SK-N-SH (cell line): Measurements from ENCODE around the gene NFIX. TPM values are rescaled to one million over a fixed set of nuclear protein-coding genes. Genes with fewer than 3 reads are reported as not detected.

Experiments
- CTCF ChIA-PET: fragments of 300-600, 350-600 bp; formaldehyde crosslinking; extraction: SDS; loops from one replicate; lab custom pipeline; 2021; lab: Yijun Ruan, JAX
- POLR2A ChIA-PET: fragments of 350-600 bp; sonication (Branson Sonifier 250); formaldehyde crosslinking; extraction: SDS; loops from one replicate; lab custom pipeline; 2020; ENCODE audit warnings: antibody characterized with exemption, inconsistent platforms; lab: Yijun Ruan, JAX
- DNase-seq: peaks from one replicate; pipeline ENCODE4 v3.0.0; 2012
- H2AFZ ChIP-seq: fragments of 200-600 bp; sonication (generic); 2 replicates; pipeline ENCODE4 v1.8.1; 2016; ENCODE audit warnings: antibody characterized with exemption, mild to moderate bottlenecking, low read depth
- H3F3A ChIP-seq: fragments of 200-600 bp; sonication (generic); replicated peaks from 2 replicates; pipeline ENCODE3; 2016; ENCODE audit warnings: antibody characterized with exemption, mild to moderate bottlenecking; ENCODE audit not compliant: insufficient read depth
- H3K27ac ChIP-seq, 2 experiments: fragments of 200-500 bp in 1 of 2; fragments of 200-600 bp in 1 of 2; sonication (Bioruptor generic) in 1 of 2; sonication (generic), shearing (Covaris generic) in 1 of 2; 2 replicates each; pipeline versions ENCODE4 v1.5.1 to v1.6.1; 2014 to 2016; ENCODE audit warnings: low read depth in 2 of 2, inconsistent platforms in 1 of 2, low read length in 1 of 2, mild to moderate bottlenecking in 1 of 2, mixed read lengths in 1 of 2
- H3K27me3 ChIP-seq: fragments of 200-600 bp; sonication (generic), shearing (Covaris generic); 2 replicates; pipeline ENCODE4 v1.6.1; 2016; ENCODE audit warnings: mixed run types; ENCODE audit not compliant: insufficient read depth
- H3K36me3 ChIP-seq, 2 experiments: fragments of 200-500 bp in 1 of 2; fragments of 200-600 bp in 1 of 2; sonication (Bioruptor generic) in 1 of 2; sonication (generic) in 1 of 2; replicated peaks in 1 of 2; 2 replicates each; pipeline versions ENCODE3 to v1.5.1; 2014 to 2016; ENCODE audit warnings: low read length in 1 of 2, mild to moderate bottlenecking in 1 of 2; ENCODE audit not compliant: insufficient read depth in 2 of 2, control insufficient read depth in 1 of 2
- H3K4me1 ChIP-seq, 2 experiments: fragments of 200-500 bp in 1 of 2; fragments of 200-600 bp in 1 of 2; sonication (Bioruptor generic) in 1 of 2; sonication (generic), shearing (Covaris generic) in 1 of 2; 2 replicates each; pipeline versions ENCODE4 v1.5.1 to v1.6.1; 2014 to 2016; ENCODE audit warnings: low read depth in 1 of 2, low read length in 1 of 2, mixed run types in 1 of 2; ENCODE audit not compliant: insufficient read depth in 2 of 2, control insufficient read depth in 1 of 2
- H3K4me2 ChIP-seq: fragments of 200-600 bp; sonication (generic), shearing (Covaris generic); 2 replicates; pipeline ENCODE4 v1.6.1; 2017; ENCODE audit warnings: mixed run types
- H3K4me3 ChIP-seq, 2 experiments: fragments of 200-500 bp in 1 of 2; fragments of 200-600 bp in 1 of 2; sonication (Bioruptor generic) in 1 of 2; sonication (generic), shearing (Covaris generic) in 1 of 2; 2 replicates each; pipeline versions ENCODE4 v1.5.1 to v1.8.1; 2014 to 2016; ENCODE audit warnings: low read depth in 2 of 2, inconsistent platforms in 1 of 2, low read length in 1 of 2, mild to moderate bottlenecking in 1 of 2, mixed read lengths in 1 of 2, moderate library complexity in 1 of 2
- H3K79me2 ChIP-seq: fragments of 200-600 bp; sonication (generic); 2 replicates; pipeline ENCODE4 v1.8.1; 2017; ENCODE audit warnings: mild to moderate bottlenecking; ENCODE audit not compliant: insufficient read depth
- H3K9ac ChIP-seq: fragments of 200-600 bp; sonication (generic); 2 replicates; pipeline ENCODE4 v1.6.1; 2017; ENCODE audit warnings: mixed run types
- H3K9me2 ChIP-seq: fragments of 200-600 bp; sonication (generic); 2 replicates; pipeline ENCODE4 v1.6.1; 2017; ENCODE audit warnings: mixed run types
- H3K9me3 ChIP-seq: fragments of 200-600 bp; sonication (generic); 2 replicates; pipeline ENCODE4 v1.6.1; 2017; ENCODE audit warnings: mixed run types, mild to moderate bottlenecking, moderate library complexity
- H4K20me1 ChIP-seq: fragments of 200-600 bp; sonication (generic); 2 replicates; pipeline ENCODE4 v1.6.1; 2017; ENCODE audit warnings: mild to moderate bottlenecking, mixed run types; ENCODE audit not compliant: insufficient read depth
- CHD2 ChIP-seq: fragments of 150-350 bp; IDR thresholded peaks from 2 replicates; pipeline ENCODE4 v1.6.1; 2018; ENCODE audit warnings: low read length; ENCODE audit not compliant: partially characterized antibody
- CTCF ChIP-seq: fragments of 200-600 bp; sonication (generic); IDR thresholded peaks from 2 replicates; pipeline ENCODE4 v1.6.1; 2017; ENCODE audit warnings: antibody characterized with exemption, mild to moderate bottlenecking, moderate library complexity
- FOXM1 ChIP-seq: IDR thresholded peaks from 2 replicates; pipeline ENCODE4 v1.4.0; 2012; ENCODE audit warnings: low read depth, mild to moderate bottlenecking
- JUND ChIP-seq: IDR thresholded peaks from 2 replicates; pipeline ENCODE4 v1.4.0; 2012
- MEF2A ChIP-seq: IDR thresholded peaks from 2 replicates; pipeline ENCODE4 v1.4.0; 2012; ENCODE audit warnings: low read depth, borderline replicate concordance
- NRF1 ChIP-seq: IDR thresholded peaks from 2 replicates; pipeline ENCODE4 v1.6.1; 2012; ENCODE audit warnings: low read depth, mild to moderate bottlenecking, low read length
- PBX3 ChIP-seq: IDR thresholded peaks from 2 replicates; pipeline ENCODE4; 2012
- POLR2AphosphoS5 ChIP-seq: IDR thresholded peaks from 2 replicates; pipeline ENCODE4 v1.6.1; 2012; ENCODE audit warnings: low read depth, low read length
- RAD21 ChIP-seq: IDR thresholded peaks from 2 replicates; pipeline ENCODE4 v1.6.1; 2012; ENCODE audit warnings: mild to moderate bottlenecking, low read length
- RCOR1 ChIP-seq: fragments of 150-350 bp; IDR thresholded peaks from 2 replicates; pipeline ENCODE4 v1.6.1; 2017; ENCODE audit warnings: antibody characterized with exemption, low read length
- SIN3A ChIP-seq: IDR thresholded peaks from 2 replicates; pipeline ENCODE4 v1.6.1; 2012; ENCODE audit warnings: low read depth, mild to moderate bottlenecking, low read length, moderate library complexity, borderline replicate concordance
- TCF12 ChIP-seq: IDR thresholded peaks from 2 replicates; pipeline ENCODE4 v1.4.0; 2012
- TEAD4 ChIP-seq: IDR thresholded peaks from 2 replicates; pipeline ENCODE4 v1.4.0; 2012; ENCODE audit warnings: mild to moderate bottlenecking, borderline replicate concordance; ENCODE audit not compliant: insufficient read depth
- USF1 ChIP-seq: IDR thresholded peaks from 2 replicates; pipeline ENCODE4 v1.4.0; 2012; ENCODE audit warnings: low read depth, borderline replicate concordance
- YY1 ChIP-seq: IDR thresholded peaks from 2 replicates; pipeline ENCODE4 v1.4.0; 2012; ENCODE audit warnings: low read depth, mild to moderate bottlenecking
- WGBS: methylation state at CpG from one replicate; pipeline ENCODE4 v1.1.6; 2017; ENCODE audit warnings: low lambda C conversion rate; 5-methylcytosine and 5-hydroxymethylcytosine counted together
- polyA plus RNA-seq, 3 experiments: library from polyadenylated mRNA; depleted of rRNA; stranded (reverse); fragments of >200 nt; gene quantifications; 2 replicates each; pipeline ENCODE4 v1.2.3, GENCODE V29; 2012
- TF ChIP-seq, protein P1 (sequence below): IDR thresholded peaks from 2 replicates; pipeline ENCODE4 v1.4.0; 2012; ENCODE audit warnings: low read depth, borderline replicate concordance
- TF ChIP-seq, protein P2 (sequence below): fragments of 150-350 bp; IDR thresholded peaks from 2 replicates; pipeline ENCODE4 v1.6.1; 2017; ENCODE audit warnings: antibody characterized with exemption, low read length, low read depth, borderline replicate concordance

NFIX gene
- polyA plus RNA-seq, 1 of the 3 experiments (the other 2 are of a cell fraction) = 14.8 TPM

GRCh38 chr19:13014101-13014920 lies 19.0 kb downstream of the NFIX start:
- no peaks in the 10 kb centered on the region for H3K9me2 ChIP-seq
- POLR2A ChIA-PET = no interaction called here
- TF ChIP-seq, protein P1, sequence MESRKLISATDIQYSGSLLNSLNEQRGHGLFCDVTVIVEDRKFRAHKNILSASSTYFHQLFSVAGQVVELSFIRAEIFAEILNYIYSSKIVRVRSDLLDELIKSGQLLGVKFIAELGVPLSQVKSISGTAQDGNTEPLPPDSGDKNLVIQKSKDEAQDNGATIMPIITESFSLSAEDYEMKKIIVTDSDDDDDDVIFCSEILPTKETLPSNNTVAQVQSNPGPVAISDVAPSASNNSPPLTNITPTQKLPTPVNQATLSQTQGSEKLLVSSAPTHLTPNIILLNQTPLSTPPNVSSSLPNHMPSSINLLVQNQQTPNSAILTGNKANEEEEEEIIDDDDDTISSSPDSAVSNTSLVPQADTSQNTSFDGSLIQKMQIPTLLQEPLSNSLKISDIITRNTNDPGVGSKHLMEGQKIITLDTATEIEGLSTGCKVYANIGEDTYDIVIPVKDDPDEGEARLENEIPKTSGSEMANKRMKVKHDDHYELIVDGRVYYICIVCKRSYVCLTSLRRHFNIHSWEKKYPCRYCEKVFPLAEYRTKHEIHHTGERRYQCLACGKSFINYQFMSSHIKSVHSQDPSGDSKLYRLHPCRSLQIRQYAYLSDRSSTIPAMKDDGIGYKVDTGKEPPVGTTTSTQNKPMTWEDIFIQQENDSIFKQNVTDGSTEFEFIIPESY = no peak
- no peak for TF ChIP-seq CTCF
- no peak for TF ChIP-seq TEAD4
- no peak for TF ChIP-seq FOXM1
- TF ChIP-seq CHD2 = no peak
- CTCF ChIA-PET = interaction anchor here (1.1 to 2.5 kb wide), 7 partner anchors 10 to 90 kb away, joined by 4 to 14 read pairs (median 5); partner anchors contain the start of gene NFIX
- H3F3A ChIP-seq = peaks cover under 1% of the 10 kb centered on the region
- no peak overlapping the region for H2AFZ ChIP-seq
- H4K20me1 ChIP-seq = 0 out of 2 replicates have a peak, but pooled peaks cover 3% of the 10 kb centered on the region
- peaks cover 11 to 36% of the 10 kb centered on the region in 2 experiments; a peak in 3 of 4 replicates for H3K4me1 ChIP-seq
- 92% methylated on average over 35 of the region's 35 CpGs for WGBS
- DNase-seq = no peak
- H3K79me2 ChIP-seq = peaks cover 7% of the 10 kb centered on the region; the same call in 1 of the 2 replicates
- no peaks in the 10 kb centered on the region for H3K36me3 ChIP-seq
- H3K9ac ChIP-seq = no peak overlapping the region
- H3K27ac ChIP-seq = peak overlapping the region in 1 of 2 experiments; percentile 11; a peak in 1 of 4 replicates
- H3K27me3 ChIP-seq = no peaks in the 10 kb centered on the region
- no peak overlapping the region for H3K4me3 ChIP-seq
- H3K4me2 ChIP-seq = no peak overlapping the region
- H3K9me3 ChIP-seq = no peaks in the 10 kb centered on the region

DNA sequence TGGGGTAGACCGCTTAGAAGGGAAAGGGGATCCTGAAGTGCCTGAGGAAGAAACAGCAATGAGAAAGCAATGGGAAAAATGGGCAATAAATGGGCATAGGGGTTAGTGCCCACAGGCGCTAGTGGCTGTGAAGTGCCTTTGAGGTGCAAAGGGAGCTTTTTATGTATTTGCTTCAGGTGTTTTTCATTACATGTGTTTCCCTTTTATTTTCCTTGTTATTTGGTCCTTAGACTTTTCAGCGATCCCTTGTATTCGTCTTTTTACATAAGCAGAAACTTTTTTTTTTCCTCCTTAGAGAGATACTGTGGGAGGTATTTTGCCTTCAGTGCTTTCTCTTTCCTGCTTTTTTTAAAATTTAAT lies 19.6 kb downstream of the NFIX start:
- Histone ChIP-seq H3K4me2 (no peak overlapping the region), H3K9me2 (no peaks in the 10 kb centered on the region), H3K27ac (peak overlapping the region in 1 of 2 experiments; percentile 11; a peak in 1 of 4 replicates), H3K27me3 (no peaks in the 10 kb centered on the region), H2AFZ (no peak overlapping the region), H3K9ac (no peak overlapping the region), H3F3A (peaks cover 6% of the 10 kb centered on the region), H3K79me2 (peaks cover 7% of the 10 kb centered on the region; the same call in 1 of the 2 replicates), H4K20me1 (no peaks in the 10 kb centered on the region), H3K36me3 (no peaks in the 10 kb centered on the region), H3K9me3 (no peaks in the 10 kb centered on the region), H3K4me1 (peaks cover 12 to 38% of the 10 kb centered on the region in 2 experiments; a peak in 3 of 4 replicates), H3K4me3 (no peak overlapping the region)
- POLR2A ChIA-PET = no interaction called here
- 94% methylated on average over 4 of the region's 4 CpGs for WGBS
- CTCF ChIA-PET = interaction anchor here (0.6 to 2.5 kb wide), 4 partner anchors 11 to 90 kb away, joined by 3 to 14 read pairs (median 4); no protein-coding TSS in a partner anchor
- no peak for DNase-seq
- TF ChIP-seq POLR2AphosphoS5 = no peak
- TF ChIP-seq RAD21 = no peak
- no peak for TF ChIP-seq PBX3
- no peak for TF ChIP-seq NRF1
- no peak for TF ChIP-seq MEF2A
- no peak for TF ChIP-seq USF1
- no peak for TF ChIP-seq RCOR1
- TF ChIP-seq, protein P2, sequence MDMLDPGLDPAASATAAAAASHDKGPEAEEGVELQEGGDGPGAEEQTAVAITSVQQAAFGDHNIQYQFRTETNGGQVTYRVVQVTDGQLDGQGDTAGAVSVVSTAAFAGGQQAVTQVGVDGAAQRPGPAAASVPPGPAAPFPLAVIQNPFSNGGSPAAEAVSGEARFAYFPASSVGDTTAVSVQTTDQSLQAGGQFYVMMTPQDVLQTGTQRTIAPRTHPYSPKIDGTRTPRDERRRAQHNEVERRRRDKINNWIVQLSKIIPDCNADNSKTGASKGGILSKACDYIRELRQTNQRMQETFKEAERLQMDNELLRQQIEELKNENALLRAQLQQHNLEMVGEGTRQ = no peak
- TF ChIP-seq FOXM1 = no peak
- no peak for TF ChIP-seq CTCF
- TF ChIP-seq JUND = no peak
- TF ChIP-seq TCF12 = no peak
- no peak for TF ChIP-seq YY1
- TF ChIP-seq SIN3A = no peak
